ENCODE results near the gene TMEM184A. TPM values are rescaled to one million over a fixed set of nuclear protein-coding genes. Genes with fewer than 3 reads are reported as not detected.

TMEM184A gene
- total and polyA plus RNA-seq, 2 of the 13 experiments (the other 11 are each of a cell fraction or from before 2014, with no cell fraction given), result 9.5 to 20.4 TPM

GRCh38 chr7:1515509-1515967 lies 40.5 kb downstream of the TMEM184A start (continued):
- TF ChIP-seq ZNF770 (CRISPR knock-in tag; IDR thresholded peaks at IDR 0.05) (peak; percentile 82), MED1 (CRISPR knock-in tag; IDR thresholded peaks at IDR 0.05) (peak; percentile 86), ZNF543 (CRISPR knock-in tag; IDR thresholded peaks at IDR 0.05) (0 out of 2 replicates have a peak, but pooled peaks have one; percentile 73), ZMAT3 (CRISPR knock-in tag; conservative IDR thresholded peaks at IDR 0.05) (0 out of 2 replicates have a peak, but pooled peaks have one; percentile 62), ZBTB34 (CRISPR knock-in tag; IDR thresholded peaks at IDR 0.05) (peak; percentile 37; the same call in 1 of the 2 replicates), ZNF317 (CRISPR knock-in tag; IDR thresholded peaks at IDR 0.05) (peak; percentile 65; the same call in 1 of the 2 replicates), CEBPG (CRISPR knock-in tag; IDR thresholded peaks at IDR 0.05) (0 out of 2 replicates have a peak, but pooled peaks have one; percentile 28), ZNF788 (CRISPR knock-in tag; IDR thresholded peaks at IDR 0.05; ENCODE audit: borderline replicate concordance) (peak; percentile 81), NR2F2 (IDR thresholded peaks at IDR 0.05; ENCODE audit: borderline replicate concordance, low read depth) (peak; percentile 78), ZMYM3 (CRISPR knock-in tag; IDR thresholded peaks at IDR 0.05) (peak; percentile 93), FOSL2 (CRISPR knock-in tag; IDR thresholded peaks at IDR 0.05) (peak; percentile 83), HOMEZ (CRISPR knock-in tag; IDR thresholded peaks at IDR 0.05; ENCODE audit: low read depth) (peak; percentile 58; the same call in 1 of the 2 replicates), ZNF318 (CRISPR knock-in tag; IDR thresholded peaks at IDR 0.05) (peak; percentile 80; the same call in 1 of the 2 replicates), PHF21A (CRISPR knock-in tag; IDR thresholded peaks at IDR 0.05) (peak; percentile 60), ETV5 (CRISPR knock-in tag; IDR thresholded peaks at IDR 0.05; ENCODE audit: borderline replicate concordance) (0 out of 2 replicates have a peak, but pooled peaks have one; percentile 41), TGIF2 (CRISPR knock-in tag; IDR thresholded peaks at IDR 0.05) (0 out of 2 replicates have a peak, but pooled peaks have one; percentile 30)

Measured in HepG2 (cell line).